SH-SY5Y (cell line): Measurements from ENCODE around the gene GRIFIN.

Source experiments
- GATA2 ChIP-seq: IDR thresholded peaks from 2 replicates; pipeline ENCODE4 v1.6.1; 2011; ENCODE audit warnings: mild to moderate bottlenecking, low read depth, low read length
- GATA3 ChIP-seq: IDR thresholded peaks from 2 replicates; pipeline ENCODE4 v1.6.1; 2011; ENCODE audit warnings: low read depth, mild to moderate bottlenecking, low read length, moderate library complexity

GRCh38 chr7:2460188-2460587, 16.0 kb downstream of the GRIFIN start:
- no peak for TF ChIP-seq GATA2
- no peak for TF ChIP-seq GATA3
